NCI-H446 treated with DMSO at 0.1 percent for 48 hours (cell line): ENCODE measurements around the gene RDH14.

ENCODE experiments used
- DNase-seq: peaks from one replicate; lab custom pipeline; 2025; lab: John Stamatoyannopoulos, UW

RDH14 gene

GRCh38 chr2:18560797-18561085 is 288 bp upstream of the RDH14 start:
- no peak for DNase-seq

- no peak for DNase-seq
These were observed 872 bp downstream of the RDH14 start for GRCh38 chr2:18559531-18560030.

GRCh38 chr2:18558458-18558857 is 2.0 kb downstream of the RDH14 start:
- DNase-seq = no peak

- no peak for DNase-seq
These were observed 3.3 kb downstream of the RDH14 start for GRCh38 chr2:18557121-18557520.

GRCh38 chr2:18552351-18553077 is 7.9 kb downstream of the RDH14 start:
- no peak for DNase-seq

- DNase-seq = no peak
These were observed 8.8 kb downstream of the RDH14 start for GRCh38 chr2:18551623-18552022.

- DNase-seq = no peak
These were observed 9.3 kb downstream of the RDH14 start for GRCh38 chr2:18551169-18551568.

GRCh38 chr2:18550433-18550832 is 10.0 kb downstream of the RDH14 start:
- DNase-seq = no peak

GRCh38 chr2:18549083-18549482 is 11.4 kb downstream of the RDH14 start:
- no peak for DNase-seq

GRCh38 chr2:18548621-18549020 is 11.8 kb downstream of the RDH14 start:
- DNase-seq = no peak

GRCh38 chr2:18546567-18546966 is 13.9 kb downstream of the RDH14 start:
- no peak for DNase-seq

- DNase-seq = no peak
These were observed 15.1 kb downstream of the RDH14 start for GRCh38 chr2:18545384-18545783.

- no peak for DNase-seq
These were observed 16.3 kb downstream of the RDH14 start for GRCh38 chr2:18544171-18544570.

GRCh38 chr2:18540872-18541271 is 19.6 kb downstream of the RDH14 start:
- DNase-seq = no peak

GRCh38 chr2:18536697-18537096 is 23.8 kb downstream of the RDH14 start:
- no peak for DNase-seq

- no peak for DNase-seq
These were observed 24.4 kb downstream of the RDH14 start for GRCh38 chr2:18536100-18536499.

GRCh38 chr2:18531194-18531593 is 29.3 kb downstream of the RDH14 start:
- DNase-seq = no peak

GRCh38 chr2:18527822-18528221 is 32.6 kb downstream of the RDH14 start:
- peak; percentile 43 for DNase-seq

- DNase-seq = peak; percentile 12
These were observed 33.1 kb downstream of the RDH14 start for GRCh38 chr2:18527326-18527725.

GRCh38 chr2:18526429-18526828 is 34.0 kb downstream of the RDH14 start:
- no peak for DNase-seq

- DNase-seq = no peak
These were observed 34.6 kb downstream of the RDH14 start for GRCh38 chr2:18525852-18526251.

GRCh38 chr2:18525236-18525635 is 35.2 kb downstream of the RDH14 start:
- no peak for DNase-seq

- DNase-seq = no peak
These were observed 37.8 kb downstream of the RDH14 start for GRCh38 chr2:18522484-18523146.
